ENCODE results near the gene HDHD5.
A peak's percentile ranks its signal among the peaks of the same experiment; 100 is the strongest.

The HDHD5 gene

GRCh38 chr22:17120281-17120680 is 38.8 kb downstream of the HDHD5 start:
- peak; percentile 34 for DNase-seq (ENCODE audit: low read depth)

GRCh38 chr22:17119481-17120202 is 39.4 kb downstream of the HDHD5 start:
- peak; percentile 34 for DNase-seq (ENCODE audit: low read depth)

DNA sequence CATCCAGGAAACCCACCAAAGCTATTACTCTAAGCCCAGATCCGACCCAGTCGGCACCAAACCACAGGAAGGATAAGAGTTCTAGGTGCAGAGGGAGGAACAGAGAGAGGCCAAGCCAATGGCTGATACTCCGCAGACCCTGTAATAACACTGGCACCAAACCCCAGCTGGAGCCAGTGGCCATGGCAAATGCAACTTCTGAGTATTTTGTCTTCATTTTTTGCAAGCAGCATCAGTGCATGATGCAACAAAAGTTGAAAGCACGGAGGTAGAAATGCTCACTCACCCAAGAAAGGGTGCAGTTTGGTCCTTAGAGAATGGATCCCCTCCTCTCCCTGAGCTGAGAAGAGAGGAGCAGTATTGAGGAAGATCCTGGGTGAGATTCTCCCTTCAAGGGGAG is 40.7 kb downstream of the HDHD5 start:
- no peak for DNase-seq (ENCODE audit: low read depth)

DNA sequence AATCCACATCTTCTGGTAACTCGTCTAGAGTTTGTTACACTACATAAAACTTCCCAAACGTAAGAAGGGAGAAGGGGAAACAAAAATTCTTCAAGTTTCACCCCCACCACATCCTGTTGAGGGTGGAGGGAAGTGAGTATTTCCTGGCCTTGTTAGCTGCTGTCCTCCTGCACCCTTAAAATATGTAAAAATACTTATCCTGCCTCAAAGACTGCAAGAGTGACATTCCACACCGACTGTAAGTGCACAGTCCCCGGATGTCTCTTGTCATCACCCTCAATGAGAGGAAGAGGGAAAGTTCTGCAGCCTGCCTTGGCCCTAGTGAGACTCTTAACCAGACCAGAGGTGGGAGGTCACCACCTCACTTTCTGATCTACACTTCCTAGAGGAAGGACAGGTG is 41.2 kb downstream of the HDHD5 start:
- DNase-seq (ENCODE audit: low read depth), result no peak

DNA sequence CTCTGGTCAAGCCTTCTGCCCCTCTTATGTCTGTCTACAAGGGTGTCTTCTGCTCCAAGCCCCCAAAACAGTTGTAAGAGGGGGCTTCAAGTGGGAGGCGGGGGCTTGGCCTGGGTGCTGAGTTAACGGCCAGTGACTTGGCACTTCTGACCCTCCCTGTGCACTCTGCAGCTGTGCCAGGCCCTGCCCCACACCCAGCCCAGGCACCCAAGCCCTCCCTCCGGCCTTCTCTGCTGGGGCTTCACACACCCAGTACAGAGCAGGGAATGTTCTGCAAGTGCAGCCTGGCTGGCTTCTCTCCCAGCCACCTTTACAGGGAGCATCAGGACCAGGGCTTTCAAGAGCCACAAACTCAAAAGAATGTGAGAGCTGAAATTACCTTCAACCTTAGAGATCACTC is 41.7 kb downstream of the HDHD5 start:
- DNase-seq (ENCODE audit: low read depth), result no peak

DNA sequence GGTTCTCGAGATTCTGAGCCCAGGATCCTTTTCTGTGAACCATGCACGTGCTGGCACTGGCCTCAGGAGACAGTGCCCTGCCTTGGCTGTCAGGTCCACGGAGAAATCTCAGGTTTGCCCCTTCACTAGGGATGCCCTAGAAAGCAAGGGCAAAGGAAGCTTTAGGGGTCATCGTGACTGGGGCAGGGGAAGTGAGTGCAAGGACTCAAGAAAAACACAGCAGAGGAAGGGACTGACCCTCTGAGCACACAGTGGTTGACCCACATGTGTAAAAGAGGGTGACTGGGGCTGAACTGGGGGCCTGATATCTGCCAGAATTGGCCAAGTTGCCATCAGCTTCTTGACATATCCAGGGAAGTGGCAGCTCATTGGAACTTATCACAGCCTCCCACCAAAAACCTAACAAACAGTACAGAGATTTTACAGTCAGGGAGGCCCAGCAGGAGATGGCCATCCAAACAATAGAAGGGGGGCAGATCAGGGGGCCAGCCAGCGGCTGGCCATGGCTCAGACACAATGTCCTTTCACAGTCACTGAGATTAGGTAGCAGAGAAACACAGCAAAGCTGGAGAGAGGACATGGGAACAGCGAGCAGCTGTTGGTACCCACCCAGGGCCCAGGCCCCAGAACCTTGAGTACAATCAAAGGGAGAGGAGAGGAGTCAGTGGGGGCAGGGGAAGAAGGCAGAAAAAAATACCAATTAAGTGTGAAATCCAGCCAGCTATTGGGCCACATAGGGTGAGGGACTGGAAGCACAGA is 42.3 kb downstream of the HDHD5 start:
- no peak for DNase-seq (ENCODE audit: low read depth)

- no peak for DNase-seq (ENCODE audit: low read depth)
Measured at GRCh38 chr22:17115945-17116565, 43.0 kb downstream of the HDHD5 start.

GRCh38 chr22:17115236-17115635 is 43.8 kb downstream of the HDHD5 start:
- DNase-seq (ENCODE audit: low read depth), result no peak

DNA sequence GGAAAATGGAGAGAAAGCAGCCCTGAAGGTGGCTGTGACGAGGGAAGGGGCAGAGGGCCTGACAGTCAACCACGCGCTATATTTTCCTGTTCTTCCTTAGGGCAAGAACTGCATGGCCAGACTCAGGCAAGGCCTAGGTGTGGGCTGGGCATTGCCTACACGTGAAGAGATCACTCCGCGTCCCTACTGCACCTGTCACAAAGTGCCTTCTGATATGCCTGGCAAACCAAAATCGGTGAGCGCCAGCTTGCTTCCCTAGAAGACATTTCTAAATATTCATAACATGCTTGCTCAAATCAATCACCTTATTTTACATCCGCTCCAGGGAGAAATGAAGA is 44.2 kb downstream of the HDHD5 start:
- DNase-seq (ENCODE audit: low read depth), result no peak

- DNase-seq (ENCODE audit: low read depth), result no peak
Measured at GRCh38 chr22:17114173-17114897, 44.7 kb downstream of the HDHD5 start.

DNA sequence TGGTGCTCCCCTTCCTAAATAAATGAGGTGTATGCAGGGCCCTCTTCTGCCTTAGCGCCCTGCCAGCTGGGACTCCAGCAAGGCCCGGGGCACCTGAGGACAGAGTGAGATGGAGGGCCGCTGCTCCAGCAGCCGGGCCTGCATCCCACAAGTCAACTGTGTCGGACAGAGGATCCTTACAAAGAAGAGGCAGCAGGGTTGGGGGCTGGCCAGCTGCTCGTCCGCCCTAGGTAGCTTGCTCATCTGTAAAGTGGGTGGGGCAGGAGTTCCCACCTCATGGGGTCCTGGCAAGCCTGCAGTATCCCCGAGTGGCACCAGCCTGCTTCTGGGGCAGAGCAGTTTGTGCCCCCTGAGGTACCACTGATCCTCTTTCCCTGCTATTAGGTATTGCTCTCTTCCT is 45.5 kb downstream of the HDHD5 start:
- no peak for DNase-seq (ENCODE audit: low read depth)

- DNase-seq (ENCODE audit: low read depth), result no peak
Measured at GRCh38 chr22:17112491-17113042, 46.5 kb downstream of the HDHD5 start.

- no peak for DNase-seq (ENCODE audit: low read depth)
Measured at GRCh38 chr22:17110791-17111550, 48.1 kb downstream of the HDHD5 start.

DNA sequence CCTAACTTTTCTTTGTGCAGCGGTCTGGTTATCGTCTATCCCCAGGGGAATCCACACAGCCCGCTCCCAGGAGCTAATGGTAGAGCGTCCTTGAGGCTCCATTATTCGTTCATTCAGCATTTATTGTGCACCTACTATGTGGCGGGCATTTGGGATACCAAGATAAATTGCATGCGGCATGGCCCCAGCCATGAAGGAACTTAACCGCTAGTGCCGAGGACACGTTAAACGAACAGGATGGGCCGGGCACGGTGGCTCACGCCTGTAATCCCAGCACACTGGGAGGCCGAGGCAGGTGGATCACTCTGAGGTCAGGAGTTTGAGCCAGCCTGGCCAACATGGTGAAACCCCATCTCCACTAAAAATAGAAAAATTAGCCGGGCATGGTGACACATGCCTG is 49.1 kb downstream of the HDHD5 start:
- DNase-seq (ENCODE audit: low read depth), result no peak

DNA sequence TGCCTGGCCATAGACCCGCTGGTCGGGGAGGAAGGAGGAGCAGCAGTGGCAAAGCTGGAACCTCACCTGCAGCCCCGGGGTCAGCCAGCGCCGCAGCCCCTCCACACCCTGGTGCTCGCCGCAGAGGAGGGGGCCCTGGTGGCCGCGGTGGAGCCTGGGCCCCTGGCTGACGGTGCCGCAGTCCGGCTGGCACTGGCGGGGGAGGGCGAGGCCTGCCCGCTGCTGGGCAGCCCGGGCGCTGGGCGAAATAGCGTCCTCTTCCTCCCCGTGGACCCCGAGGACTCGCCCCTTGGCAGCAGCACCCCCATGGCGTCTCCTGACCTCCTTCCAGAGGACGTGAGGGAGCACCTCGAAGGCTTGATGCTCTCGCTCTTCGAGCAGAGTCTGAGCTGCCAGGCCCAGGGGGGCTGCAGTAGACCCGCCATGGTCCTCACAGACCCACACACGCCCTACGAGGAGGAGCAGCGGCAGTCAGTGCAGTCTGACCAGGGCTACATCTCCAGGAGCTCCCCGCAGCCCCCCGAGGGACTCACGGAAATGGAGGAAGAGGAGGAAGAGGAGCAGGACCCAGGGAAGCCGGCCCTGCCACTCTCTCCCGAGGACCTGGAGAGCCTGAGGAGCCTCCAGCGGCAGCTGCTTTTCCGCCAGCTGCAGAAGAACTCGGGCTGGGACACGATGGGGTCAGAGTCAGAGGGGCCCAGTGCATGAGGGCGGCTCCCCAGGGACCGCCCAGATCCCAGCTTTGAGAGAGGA is 49.8 kb downstream of the HDHD5 start:
- no peak for DNase-seq (ENCODE audit: low read depth)

DNA sequence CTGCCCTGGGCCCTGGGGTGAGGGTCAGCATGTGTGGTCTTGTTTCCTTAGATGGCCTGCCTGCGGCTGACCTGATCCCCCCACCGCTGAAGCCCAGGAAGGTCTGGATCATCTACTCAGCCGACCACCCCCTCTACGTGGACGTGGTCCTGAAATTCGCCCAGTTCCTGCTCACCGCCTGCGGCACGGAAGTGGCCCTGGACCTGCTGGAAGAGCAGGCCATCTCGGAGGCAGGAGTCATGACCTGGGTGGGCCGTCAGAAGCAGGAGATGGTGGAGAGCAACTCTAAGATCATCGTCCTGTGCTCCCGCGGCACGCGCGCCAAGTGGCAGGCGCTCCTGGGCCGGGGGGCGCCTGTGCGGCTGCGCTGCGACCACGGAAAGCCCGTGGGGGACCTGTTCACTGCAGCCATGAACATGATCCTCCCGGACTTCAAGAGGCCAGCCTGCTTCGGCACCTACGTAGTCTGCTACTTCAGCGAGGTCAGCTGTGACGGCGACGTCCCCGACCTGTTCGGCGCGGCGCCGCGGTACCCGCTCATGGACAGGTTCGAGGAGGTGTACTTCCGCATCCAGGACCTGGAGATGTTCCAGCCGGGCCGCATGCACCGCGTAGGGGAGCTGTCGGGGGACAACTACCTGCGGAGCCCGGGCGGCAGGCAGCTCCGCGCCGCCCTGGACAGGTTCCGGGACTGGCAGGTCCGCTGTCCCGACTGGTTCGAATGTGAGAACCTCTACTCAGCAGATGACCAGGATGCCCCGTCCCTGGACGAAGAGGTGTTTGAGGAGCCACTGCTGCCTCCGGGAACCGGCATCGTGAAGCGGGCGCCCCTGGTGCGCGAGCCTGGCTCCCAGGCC is 50.6 kb downstream of the HDHD5 start:
- DNase-seq (ENCODE audit: low read depth), result no peak

DNA sequence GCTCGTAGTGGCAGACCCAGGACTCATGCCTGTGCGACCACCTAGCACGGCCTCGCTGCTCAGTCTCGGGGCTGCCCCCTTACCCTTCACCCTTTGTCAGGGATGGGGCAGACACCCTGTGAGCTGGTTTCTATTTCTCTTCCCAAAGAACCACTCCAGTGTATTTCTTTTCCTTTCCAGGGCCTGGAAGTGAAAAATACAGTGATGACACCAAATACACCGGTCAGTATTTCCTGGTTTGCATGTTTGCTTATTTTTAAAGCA is 51.6 kb downstream of the HDHD5 start:
- no peak for DNase-seq (ENCODE audit: low read depth)

DNA sequence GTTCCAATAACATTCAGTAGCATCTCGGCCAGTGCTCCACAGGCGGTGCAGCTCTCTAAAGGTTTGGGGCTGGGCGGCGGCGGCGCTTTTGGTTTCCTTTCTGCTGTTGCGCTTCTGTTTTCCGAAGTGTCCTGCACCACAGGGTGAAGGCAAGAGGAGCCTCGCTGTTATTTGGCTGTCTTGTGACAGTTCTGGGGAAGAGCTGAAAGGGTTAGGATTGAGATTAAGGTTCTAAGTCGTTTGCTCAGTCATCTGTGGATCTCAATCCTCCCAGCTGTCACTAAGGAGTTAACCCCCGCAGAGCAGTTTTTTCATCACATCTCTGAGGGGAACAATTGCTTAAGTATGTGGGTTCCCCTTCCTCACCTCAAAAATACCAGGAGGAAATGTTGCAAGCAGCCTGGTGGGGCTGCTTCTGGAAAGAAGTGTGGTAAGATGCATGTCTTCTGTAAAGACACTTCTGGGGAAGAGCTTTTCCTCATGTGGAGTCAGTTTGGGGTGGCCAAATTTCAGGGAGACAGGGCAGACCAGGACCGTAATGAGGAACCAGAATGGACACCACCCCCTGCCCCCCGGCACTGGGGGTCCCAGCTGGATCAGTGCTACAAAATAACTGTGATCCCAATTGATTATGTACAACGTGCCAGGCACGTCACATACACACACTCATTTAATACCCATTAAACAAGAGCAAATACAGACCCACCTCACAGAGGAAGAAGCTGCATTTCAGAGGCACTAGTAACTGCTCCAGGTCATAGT is 52.1 kb downstream of the HDHD5 start:
- peak; percentile 13 for DNase-seq (ENCODE audit: low read depth)

GRCh38 chr22:17106161-17106784 is 52.8 kb downstream of the HDHD5 start:
- DNase-seq (ENCODE audit: low read depth), result no peak
